Middle frontal gyrus (tissue), 1 donor: ENCODE results near the gene DBNL.

Source experiments
- DNase-seq: peaks from one replicate; pipeline ENCODE4 v3.0.0-alpha.2; 2015; ENCODE audit warnings: low spot score; ENCODE audit errors: extremely low spot score

Gene DBNL

DNA sequence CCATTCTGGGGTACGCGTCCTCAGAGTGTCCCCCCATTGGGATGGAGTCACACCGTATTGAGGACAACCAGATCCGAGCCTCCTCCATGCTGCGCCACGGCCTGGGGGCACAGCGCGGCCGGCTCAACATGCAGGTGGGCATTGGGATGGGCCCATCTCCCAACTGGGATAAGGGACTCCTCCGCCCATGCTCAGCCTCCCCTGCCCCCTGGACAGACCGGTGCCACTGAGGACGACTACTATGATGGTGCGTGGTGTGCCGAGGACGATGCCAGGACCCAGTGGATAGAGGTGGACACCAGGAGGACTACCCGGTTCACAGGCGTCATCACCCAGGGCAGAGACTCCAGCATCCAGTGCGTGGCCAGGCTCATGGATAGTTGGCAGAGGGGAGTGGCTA, 65.5 kb downstream of the DBNL start:
- DNase-seq: no peak

DNA sequence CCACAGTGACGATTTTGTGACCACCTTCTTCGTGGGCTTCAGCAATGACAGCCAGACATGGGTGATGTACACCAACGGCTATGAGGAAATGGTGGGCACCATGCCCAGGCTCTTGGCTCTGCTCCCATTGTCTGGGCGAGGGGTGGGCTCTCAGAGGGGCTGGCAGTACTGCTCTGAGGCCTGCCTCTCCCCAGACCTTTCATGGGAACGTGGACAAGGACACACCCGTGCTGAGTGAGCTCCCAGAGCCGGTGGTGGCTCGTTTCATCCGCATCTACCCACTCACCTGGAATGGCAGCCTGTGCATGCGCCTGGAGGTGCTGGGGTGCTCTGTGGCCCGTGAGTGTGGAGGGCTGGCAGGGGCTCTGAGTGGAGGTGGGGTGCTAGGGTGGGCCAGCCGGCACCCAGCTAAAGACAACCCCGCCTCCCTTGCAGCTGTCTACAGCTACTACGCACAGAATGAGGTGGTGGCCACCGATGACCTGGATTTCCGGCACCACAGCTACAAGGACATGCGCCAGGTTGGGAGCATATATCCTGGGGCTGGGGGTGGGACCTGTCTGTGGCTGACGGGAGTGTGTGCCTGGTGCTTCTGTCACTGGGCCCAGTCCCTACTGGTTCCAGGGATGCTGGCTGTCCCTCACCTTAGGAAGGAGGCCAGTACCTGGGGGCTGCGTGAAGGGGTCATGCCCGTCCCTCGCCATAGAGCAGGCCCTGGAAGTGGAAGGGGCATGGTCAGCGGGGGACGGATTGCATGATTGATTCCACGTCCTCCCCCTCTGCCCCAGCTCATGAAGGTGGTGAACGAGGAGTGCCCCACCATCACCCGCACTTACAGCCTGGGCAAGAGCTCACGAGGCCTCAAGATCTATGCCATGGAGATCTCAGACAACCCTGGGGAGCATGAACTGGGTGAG, 66.5 kb downstream of the DBNL start:
- DNase-seq: no peak
